Measurements from ENCODE around the gene ADISSP. TPM values are rescaled to one million over a fixed set of nuclear protein-coding genes. Genes with fewer than 3 reads are reported as not detected.

Gene ADISSP
- total and polyA plus RNA-seq, 2 experiments from 2014 or later = 86.6 to 126 TPM

GRCh38 chr20:3729378-3729777, 38.2 kb downstream of the ADISSP start (continued):
- TF ChIP-seq CTCF (conservative IDR thresholded peaks at IDR 0.05; ENCODE audit: low read depth in 2 of 2) = no peak

- Histone ChIP-seq H3K27ac (ENCODE audit: low read depth) (no peak overlapping the region), H3K4me3 (no peak overlapping the region), H3K4me1 (ENCODE audit: insufficient read depth) (peaks cover 10% of the 10 kb centered on the region), H3K4me2 (no peak overlapping the region), H3K27me3 (ENCODE audit: insufficient read depth) (peaks cover 35% of the 10 kb centered on the region), H3K79me2 (replicated peaks; ENCODE audit: insufficient read depth) (no peaks in the 10 kb centered on the region), H2AFZ (no peak overlapping the region), H4K20me1 (replicated peaks; ENCODE audit: insufficient read depth) (no peaks in the 10 kb centered on the region), H3F3A (replicated peaks; ENCODE audit: low read depth) (no peaks in the 10 kb centered on the region), H3K36me3 (ENCODE audit: insufficient read depth) (no peaks in the 10 kb centered on the region), H3K9me2 (ENCODE audit: insufficient read depth) (no peaks in the 10 kb centered on the region)
- DNase-seq (ENCODE audit: low spot score) = no peak
- peaks cover 19% of the 10 kb centered on the region for H3K4me1 Mint-ChIP-seq
- peaks cover 34% of the 10 kb centered on the region for H3K27me3 Mint-ChIP-seq (ENCODE audit: insufficient read depth, low read depth, poor library complexity)
- no peak overlapping the region for H3K27ac Mint-ChIP-seq
- no peak overlapping the region for H3K4me3 Mint-ChIP-seq
- no peak for ATAC-seq
- no peaks in the 10 kb centered on the region; the same call in 1 of the 3 replicates for H3K9me3 Mint-ChIP-seq
- no peaks in the 10 kb centered on the region; the same call in 2 of the 3 replicates for H3K36me3 Mint-ChIP-seq (ENCODE audit: low read depth)
- TF ChIP-seq ZNF462 (CRISPR knock-in tag; IDR thresholded peaks at IDR 0.05) (no peak), REST (IDR thresholded peaks at IDR 0.05; ENCODE audit: unreplicated experiment) (no peak), STAT1 (IDR thresholded peaks at IDR 0.05; ENCODE audit: unreplicated experiment) (no peak), NANOG (IDR thresholded peaks at IDR 0.05; ENCODE audit: borderline replicate concordance) (no peak), EZH2phosphoT487 (IDR thresholded peaks at IDR 0.05; ENCODE audit: unreplicated experiment) (no peak), POLR2AphosphoS5 (IDR thresholded peaks at IDR 0.05; ENCODE audit: low read depth) (no peak), CREB1 (CRISPR knock-in tag; IDR thresholded peaks at IDR 0.05; ENCODE audit: low read depth) (no peak), CTCF (conservative IDR thresholded peaks at IDR 0.05; ENCODE audit: low read depth in 2 of 2) (no peak), ETS1 (IDR thresholded peaks at IDR 0.05) (no peak), JUNB (IDR thresholded peaks at IDR 0.05; ENCODE audit: unreplicated experiment) (no peak), ZNF114 (CRISPR knock-in tag; IDR thresholded peaks at IDR 0.05) (no peak)
These were observed 38.7 kb downstream of the ADISSP start for GRCh38 chr20:3728876-3729275.

Measured in GM23338 (cell line).